H1 (cell line): ENCODE measurements around the gene MYLK2. TPM values are rescaled to one million over a fixed set of nuclear protein-coding genes. Genes with fewer than 3 reads are reported as not detected.

Source experiments
- BCL11A ChIP-seq, 2 experiments: IDR thresholded peaks; one replicate each; pipeline ENCODE4 v1.6.1; 2011; ENCODE audit warnings: low read depth in 2 of 2, low read length in 2 of 2, mild to moderate bottlenecking in 2 of 2
- BRCA1 ChIP-seq: IDR thresholded peaks from 2 replicates; pipeline ENCODE4 v1.6.1; 2012; ENCODE audit warnings: low read depth, low read length, improper control_type of control experiment
- E2F6 ChIP-seq: IDR thresholded peaks from 2 replicates; pipeline ENCODE4 v1.6.1; 2012; ENCODE audit warnings: inconsistent platforms
- EGR1 ChIP-seq: IDR thresholded peaks from 2 replicates; pipeline ENCODE4 v1.6.1; 2011; ENCODE audit warnings: low read depth, low read length, borderline replicate concordance
- EZH2 ChIP-seq: fragments of 200-600 bp; sonication (generic); IDR thresholded peaks from 2 replicates; pipeline ENCODE4 v1.7.1; 2012; ENCODE audit warnings: low read depth, mild to moderate bottlenecking, moderate library complexity, low read length, inconsistent platforms; ENCODE audit not compliant: severe bottlenecking
- JUN ChIP-seq: IDR thresholded peaks from 2 replicates; pipeline ENCODE4 v1.6.1; 2011; ENCODE audit warnings: low read depth, mild to moderate bottlenecking, improper control_type of control experiment, low read length
- MAX ChIP-seq: IDR thresholded peaks from 2 replicates; pipeline ENCODE4 v1.6.1; 2012; ENCODE audit warnings: inconsistent platforms
- POLR2AphosphoS5 ChIP-seq: IDR thresholded peaks from 2 replicates; pipeline ENCODE4 v1.6.1; 2011; ENCODE audit warnings: low read depth, low read length
- POU5F1 ChIP-seq: IDR thresholded peaks from 2 replicates; pipeline ENCODE4 v1.6.1; 2011; ENCODE audit warnings: low read depth, mild to moderate bottlenecking, low read length, moderate library complexity
- SAP30 ChIP-seq: fragments of 300-600 bp; sonication (generic); IDR thresholded peaks from 2 replicates; pipeline ENCODE4 v1.7.1; 2012; ENCODE audit warnings: low read length, moderate library complexity, mild to moderate bottlenecking, inconsistent platforms; ENCODE audit not compliant: insufficient read depth, insufficient replicate concordance
- SIN3A ChIP-seq, 2 experiments: IDR thresholded peaks in 1 of 2; conservative IDR thresholded peaks in 1 of 2; 2 replicates each; pipeline ENCODE4 v1.6.1; 2011 to 2012; ENCODE audit warnings: low read length in 2 of 2, improper control_type of control experiment in 1 of 2, low read depth in 1 of 2, mild to moderate bottlenecking in 1 of 2
- SIX5 ChIP-seq: IDR thresholded peaks from 2 replicates; pipeline ENCODE4 v1.6.1; 2011; ENCODE audit warnings: mild to moderate bottlenecking, low read depth, low read length
- SP1 ChIP-seq: IDR thresholded peaks from 2 replicates; pipeline ENCODE4 v1.6.1; 2011; ENCODE audit warnings: low read depth, low read length
- SP4 ChIP-seq: IDR thresholded peaks from 2 replicates; pipeline ENCODE4 v1.6.1; 2012; ENCODE audit warnings: low read length, inconsistent platforms
- TAF7 ChIP-seq: optimal IDR thresholded peaks from 2 replicates; pipeline ENCODE3; 2011; ENCODE audit warnings: low read depth, mild to moderate bottlenecking, inconsistent platforms, low read length, moderate library complexity, borderline replicate concordance
- TBP ChIP-seq: IDR thresholded peaks from 2 replicates; pipeline ENCODE4 v1.6.1; 2011; ENCODE audit warnings: low read depth, low read length, improper control_type of control experiment
- USF2 ChIP-seq: IDR thresholded peaks from 2 replicates; pipeline ENCODE4 v1.6.1; 2011; ENCODE audit warnings: low read length, improper control_type of control experiment
- polyA plus RNA-seq, 7 experiments: library from polyadenylated mRNA; depleted of rRNA in 3 of 7; stranded (reverse) in 5 of 7; unstranded in 2 of 7; fragments of >200 nt in 5 of 7; fragments of 200-250 nt in 2 of 7; gene quantifications; 1 replicate in 5 of 7; 2 replicates in 1 of 7; 4 replicates in 1 of 7; pipeline versions ENCODE4 v1.2.1 to v1.2.3, GENCODE V29; 2011 to 2013; ENCODE audit warnings: missing spikeins in 2 of 7, mixed read lengths in 2 of 7
- total RNA-seq: library from RNA; stranded (reverse); fragmentation: NEBNext Ultra II Directional; extraction: Animal tissue kit (Norgen Biotek cat#: 25700); gene quantifications from 2 replicates; pipeline ENCODE4 v1.2.1, GENCODE V29; 2021

The MYLK2 gene
- total and polyA plus RNA-seq, 2 of the 8 experiments (the other 6 are each of a cell fraction or from before 2014, with no cell fraction given) = 0.22 to 0.26 TPM

GRCh38 chr20:31879143-31879987 lies 60.2 kb downstream of the MYLK2 start (continued):
- TF ChIP-seq SAP30 = peak; percentile 97
- peak; percentile 88 to 99; a peak in 3 of 4 replicates for TF ChIP-seq SIN3A (conservative IDR thresholded peaks at IDR 0.05 in 1 of 2, IDR thresholded peaks at IDR 0.05 in 1 of 2; ENCODE audit: low read depth in 1 of 2, low read length in 2 of 2)
- TF ChIP-seq SP4 = no peak
- TF ChIP-seq EGR1 = no peak
- TF ChIP-seq SP1 = no peak
- no peak for TF ChIP-seq E2F6
- no peak for TF ChIP-seq POU5F1
- TF ChIP-seq BCL11A (IDR thresholded peaks at IDR 0.05; ENCODE audit: low read depth in 2 of 2, low read length in 2 of 2) = no peak
- no peak for TF ChIP-seq BRCA1
- no peak for TF ChIP-seq TAF7
- TF ChIP-seq TBP = peak; percentile 58; the same call in 1 of the 2 replicates
- TF ChIP-seq MAX = peak; percentile 88
- peak; percentile 46; the same call in 1 of the 2 replicates for TF ChIP-seq USF2
- no peak for TF ChIP-seq JUN
- TF ChIP-seq SIX5 = no peak
- TF ChIP-seq POLR2AphosphoS5 = no peak; the same call in 1 of the 2 replicates
- no peak for TF ChIP-seq EZH2
